ENCODE data around the gene TRAT1.

- TF ChIP-seq REST (IDR thresholded peaks at IDR 0.05; ENCODE audit: insufficient read depth in 1 of 2, low read depth in 2 of 2, low read length in 2 of 2) (no peak), POLR2AphosphoS5 (IDR thresholded peaks at IDR 0.05; ENCODE audit: low read depth, low read length) (no peak), SIN3A (IDR thresholded peaks at IDR 0.05; ENCODE audit: borderline replicate concordance, insufficient read depth, low read length) (no peak)
Observed at GRCh38 chr3:108833611-108834010, 11.0 kb downstream of the TRAT1 start.

Data from PFSK-1 (cell line).